GM12875 (cell line): ENCODE results near the gene SERF1A.
"Not testable (repeated sequence)": the region's sequence is repeated elsewhere in the genome, so short reads cannot be mapped to it uniquely, and the experiment has no call there.

Source experiments
- H3K4me3 ChIP-seq: one replicate; pipeline ENCODE4 v1.5.1; 2011; ENCODE audit warnings: low read depth, low read length, control low read depth

Gene SERF1A

DNA sequence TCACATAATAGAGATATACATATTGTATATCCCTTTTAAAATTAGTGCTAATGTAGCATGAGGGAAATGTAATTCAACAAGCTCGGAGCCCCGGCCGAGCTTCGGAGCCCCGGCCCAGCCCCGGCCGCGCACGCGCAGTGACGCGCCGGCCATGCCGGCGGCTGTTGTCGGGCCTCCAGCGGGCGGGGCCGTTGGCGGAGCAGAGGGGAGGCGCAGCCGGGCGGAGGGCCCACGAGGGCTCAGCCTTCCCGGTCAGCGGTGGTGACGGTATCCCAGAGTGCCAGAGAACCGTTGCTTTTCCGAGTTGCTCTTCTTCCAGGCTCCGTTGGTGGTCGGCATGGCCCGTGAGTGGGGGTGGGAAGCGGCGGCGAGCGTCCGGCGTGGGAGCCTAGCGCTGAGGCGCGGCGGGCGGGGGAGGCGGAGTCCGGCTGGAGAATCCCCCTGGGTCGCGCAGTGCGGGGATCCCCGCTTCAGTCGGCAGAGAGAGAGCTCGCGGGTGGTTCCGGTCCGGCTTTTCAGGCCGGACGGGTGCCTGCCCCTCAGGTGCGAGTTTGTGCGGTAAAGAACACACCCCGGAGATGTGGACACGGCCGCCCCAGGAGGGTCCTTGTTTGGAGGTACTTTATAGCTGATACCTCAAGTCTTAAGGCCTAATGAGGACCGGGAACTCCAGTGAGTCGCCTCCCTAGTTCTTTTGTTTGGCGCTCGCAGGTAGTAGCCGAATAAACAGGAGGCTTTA, at the start of gene SERF1A:
TSS of gene SERF1A (plus strand) at position 137 of the 739 bp plus-strand sequence. CDS start at position 338, 201 bp downstream.
- not testable (repeated sequence) for H3K4me3 ChIP-seq

DNA sequence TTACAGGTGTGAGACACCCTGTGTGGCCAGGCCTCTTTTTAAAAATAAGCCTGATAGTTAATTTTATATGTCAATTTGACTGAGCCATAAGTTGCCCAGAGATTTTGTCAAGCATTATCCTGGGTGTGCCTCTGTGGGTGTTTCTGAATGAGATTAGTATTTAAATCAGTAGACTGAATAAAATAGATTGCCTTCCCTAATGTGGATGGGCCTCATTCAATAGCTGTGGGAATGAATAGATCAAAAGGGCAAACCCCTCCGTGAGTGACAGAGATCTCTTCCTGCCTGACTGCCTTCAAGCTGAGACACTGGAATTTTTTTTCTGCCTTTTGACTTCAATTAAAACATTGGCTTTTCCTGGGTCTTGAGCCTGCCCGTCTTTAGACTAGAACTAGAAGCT, 33.7 kb upstream of the SERF1A start:
- not testable (repeated sequence) for H3K4me3 ChIP-seq

DNA sequence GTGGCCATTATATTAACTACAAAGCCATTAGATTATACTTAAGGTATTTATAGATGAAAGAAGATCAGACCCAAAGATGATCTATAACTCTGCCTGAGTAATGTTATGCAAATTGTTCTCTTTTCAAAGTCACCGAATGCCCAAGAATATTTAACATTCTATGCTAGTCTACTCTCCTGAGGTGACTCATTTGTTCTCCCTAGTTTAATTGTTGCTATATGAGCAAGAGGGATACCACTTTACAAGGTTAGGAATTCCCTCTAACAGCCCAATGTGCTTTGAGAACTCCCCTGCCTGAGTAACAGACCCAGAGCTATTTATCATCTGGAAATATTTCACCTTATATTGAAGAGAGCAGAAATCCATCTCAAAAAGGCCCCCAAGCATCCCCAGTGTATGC, 29.8 kb upstream of the SERF1A start:
- H3K4me3 ChIP-seq: not testable (repeated sequence)

DNA sequence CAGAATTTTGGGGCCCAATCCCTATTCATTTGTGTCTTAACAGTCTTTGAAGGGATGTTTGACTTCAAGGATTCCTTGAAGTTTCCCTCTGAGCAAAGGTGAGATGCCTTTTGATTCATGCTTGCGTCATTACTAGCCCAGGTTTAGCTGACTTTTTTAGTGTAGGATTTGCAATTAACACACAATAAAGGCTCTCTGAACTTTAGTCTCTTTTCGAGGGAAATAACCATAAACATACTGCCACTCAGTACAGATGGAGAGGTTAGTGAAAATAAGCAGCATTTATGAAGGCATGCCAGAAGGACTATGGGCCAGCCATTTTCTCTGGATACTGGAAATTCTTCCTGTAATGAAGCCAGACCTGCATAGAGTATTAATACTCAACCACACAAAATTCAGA, 4.4 kb upstream of the SERF1A start:
- H3K4me3 ChIP-seq: not testable (repeated sequence)

DNA sequence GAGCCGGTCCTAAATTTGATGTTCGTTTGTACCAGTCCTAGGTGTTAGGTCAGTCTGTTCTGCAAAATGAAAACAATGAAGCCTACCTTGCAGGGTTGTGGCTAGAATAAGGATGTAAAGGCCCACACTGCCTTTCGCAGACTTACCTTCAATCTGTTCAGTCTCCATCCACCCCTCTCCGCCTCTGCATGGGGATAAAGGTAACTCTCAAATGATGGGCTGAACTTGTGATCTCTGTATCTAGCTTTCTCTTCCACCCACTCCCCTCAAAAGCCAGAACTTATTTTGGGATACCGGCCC, 753 bp downstream of the SERF1A start:
- H3K4me3 ChIP-seq: not testable (repeated sequence)

DNA sequence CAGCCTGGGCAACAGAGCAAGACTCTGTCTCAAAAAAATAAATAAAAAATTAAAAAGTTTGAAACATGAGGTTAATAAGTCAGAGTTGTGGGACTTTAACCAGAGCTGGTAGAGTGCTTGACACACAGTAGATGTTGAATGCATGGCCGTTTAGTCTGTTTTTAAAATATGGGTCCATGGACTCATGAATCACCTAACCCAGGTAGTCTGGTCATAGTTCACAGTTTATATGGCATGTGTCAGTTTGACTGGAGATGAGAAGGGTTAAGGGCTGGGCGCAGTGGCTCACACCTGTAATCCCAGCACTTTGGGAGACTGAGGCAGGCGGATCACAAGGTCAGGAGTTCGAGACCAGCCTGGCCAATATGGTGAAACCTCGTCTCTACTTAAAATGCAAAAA, 6.2 kb downstream of the SERF1A start:
- H3K4me3 ChIP-seq: not testable (repeated sequence)

DNA sequence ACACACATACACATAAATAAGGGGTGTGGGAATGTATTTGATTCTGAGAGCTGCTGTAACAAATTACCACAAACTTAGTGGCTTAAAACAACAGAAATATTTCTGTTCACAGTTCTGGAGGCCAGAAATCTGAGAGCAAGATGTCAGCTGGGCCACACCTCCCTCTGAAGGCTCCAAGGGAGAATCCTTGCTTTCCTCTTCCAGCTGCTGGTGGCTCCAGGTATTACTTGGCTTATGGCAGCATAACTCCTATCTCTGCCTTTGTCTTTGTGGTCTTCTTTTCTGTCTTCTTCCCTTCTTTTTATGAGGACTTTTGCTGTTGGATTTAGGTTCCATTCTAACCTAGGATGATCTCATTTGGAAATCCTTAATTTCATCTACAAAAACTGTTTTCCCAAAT, 16.4 kb downstream of the SERF1A start:
- not testable (repeated sequence) for H3K4me3 ChIP-seq

DNA sequence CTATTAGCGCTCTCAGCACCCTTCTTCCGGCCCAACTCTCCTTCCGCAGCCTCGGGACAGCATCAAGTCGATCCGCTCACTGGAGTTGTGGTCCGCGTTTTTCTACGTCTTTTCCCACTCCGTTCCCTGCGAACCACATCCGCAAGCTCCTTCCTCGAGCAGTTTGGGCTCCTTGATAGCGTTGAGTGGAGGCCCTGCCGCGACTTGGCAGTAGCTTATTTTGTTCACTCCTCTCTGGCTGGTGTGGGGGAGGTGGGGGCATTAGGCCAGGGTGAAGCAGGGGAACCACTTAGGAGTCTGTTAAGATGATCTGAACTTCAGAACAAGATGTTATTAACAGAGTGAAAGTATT, 24.7 kb downstream of the SERF1A start:
- H3K4me3 ChIP-seq: not testable (repeated sequence)

DNA sequence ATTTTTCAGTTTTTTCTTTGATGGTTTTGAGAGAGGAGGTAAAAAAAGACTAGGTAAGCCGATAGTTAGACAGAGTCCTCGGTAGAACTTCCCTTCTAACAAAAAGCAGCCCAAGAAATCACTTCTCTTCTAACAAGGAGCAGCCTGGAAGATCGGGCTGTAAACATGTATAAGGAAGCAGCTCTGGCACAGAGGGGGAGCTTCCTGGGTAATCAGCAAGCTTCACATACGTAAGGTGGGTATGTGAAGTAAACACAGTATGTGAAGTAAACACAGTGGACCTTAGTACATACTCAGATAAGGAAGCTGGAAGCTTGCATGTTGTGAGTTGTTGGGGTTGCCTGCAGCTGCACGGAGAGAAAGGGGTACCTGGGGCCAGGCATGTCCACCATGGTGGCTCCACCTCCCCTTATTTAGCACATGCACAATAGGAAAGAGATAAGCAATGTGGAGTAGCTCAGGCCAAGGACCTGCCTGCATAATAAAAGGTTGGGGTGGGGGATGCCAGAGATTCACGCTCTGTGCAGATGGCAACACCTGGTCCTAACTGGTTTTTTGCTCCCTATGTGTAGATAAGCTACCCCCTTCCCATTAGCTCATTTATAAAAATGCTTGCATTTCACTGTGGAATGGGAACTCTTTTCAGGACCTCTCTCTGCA, 31.4 kb downstream of the SERF1A start:
- H3K4me3 ChIP-seq: not testable (repeated sequence)

DNA sequence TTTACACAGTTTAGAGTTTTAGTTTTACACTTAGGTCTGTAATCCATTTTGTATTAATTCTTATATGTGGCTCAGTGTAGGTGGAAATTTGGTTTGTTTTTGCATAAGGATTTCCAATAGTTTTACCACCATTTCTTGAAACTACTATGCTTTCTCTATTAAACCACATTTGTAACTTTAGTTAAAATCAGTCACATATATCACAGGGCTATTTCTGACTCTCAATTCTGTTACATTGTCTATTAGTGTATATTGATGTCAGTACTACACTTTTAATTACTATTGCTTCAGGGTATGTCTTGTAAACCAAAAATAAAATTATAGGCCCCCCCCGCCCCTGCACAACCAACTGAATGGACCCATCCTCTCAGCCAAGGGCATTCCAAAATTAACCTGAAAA, 32.1 kb downstream of the SERF1A start:
- H3K4me3 ChIP-seq: not testable (repeated sequence)

DNA sequence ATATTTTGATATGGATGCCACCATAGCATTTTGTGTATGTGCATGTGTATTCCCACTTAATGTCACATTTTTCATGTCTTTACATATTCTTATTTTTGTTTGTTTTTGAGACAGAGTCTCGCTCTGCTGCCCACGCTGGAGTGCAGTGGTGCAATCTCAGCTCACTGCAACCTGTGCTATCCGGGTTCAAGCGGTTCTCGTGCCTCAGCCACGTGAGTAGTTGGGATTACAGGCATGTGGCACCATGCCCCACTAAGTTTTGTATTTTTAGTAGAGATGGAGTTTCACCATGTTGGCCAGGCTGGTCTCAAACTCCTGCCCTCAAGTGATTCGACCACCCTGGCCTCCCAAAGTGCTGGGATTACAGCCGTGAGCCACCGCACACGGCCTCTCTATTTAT, 52.6 kb downstream of the SERF1A start:
- not testable (repeated sequence) for H3K4me3 ChIP-seq
